Measurements from ENCODE around the gene SLC25A47. TPM values are rescaled to one million over a fixed set of nuclear protein-coding genes. Genes with fewer than 3 reads are reported as not detected.

The SLC25A47 gene
- total and polyA plus RNA-seq, 2 donors (not counting 1 experiment from before 2014, with no cell fraction given): not detected

GRCh38 chr14:100291305-100292075 is 31.6 kb upstream of the SLC25A47 start:
- Histone ChIP-seq H3K4me2 (replicated peaks; ENCODE audit: low read depth, low read length, poor library complexity, severe bottlenecking) (no peak overlapping the region), H3K4me1 (ENCODE audit: control insufficient read depth in 2 of 2, insufficient read depth in 2 of 2, low read length in 2 of 2) (peaks cover 13 to 32% of the 10 kb centered on the region in 2 donors), H3K79me2 (ENCODE audit: control insufficient read depth, insufficient read depth, low read length) (no peaks in the 10 kb centered on the region), H3K36me3 (replicated peaks in 1 of 2; ENCODE audit: control extremely low read depth in 1 of 2, control insufficient read depth in 1 of 2, extremely low read depth in 1 of 2, insufficient read depth in 2 of 2, low read length in 1 of 2) (no peaks in the 10 kb centered on the region), H3K27me3 (replicated peaks in 1 of 4; ENCODE audit: control extremely low read depth in 1 of 4, control insufficient read depth in 3 of 4, insufficient read depth in 4 of 4, low read length in 3 of 4) (no peaks in the 10 kb centered on the region), H4K20me1 (ENCODE audit: control insufficient read depth, insufficient read depth, low read length, poor library complexity, severe bottlenecking) (no peaks in the 10 kb centered on the region), H3K9ac (ENCODE audit: low read length) (no peak overlapping the region), H3K9me3 (ENCODE audit: control extremely low read depth in 1 of 3, control insufficient read depth in 2 of 3, insufficient read depth in 1 of 3, low read length in 2 of 3) (no peaks in the 10 kb centered on the region), H2AFZ (ENCODE audit: insufficient read depth, low read depth, low read length, poor library complexity, severe bottlenecking) (no peak overlapping the region), H3K27ac (ENCODE audit: low read length in 2 of 2) (no peak overlapping the region), H3K4me3 (ENCODE audit: control extremely low read depth in 1 of 5, extremely low read depth in 1 of 5, insufficient read depth in 1 of 5, low read depth in 2 of 5, low read length in 4 of 5) (no peak overlapping the region)
- intact Hi-C loops (cut with micrococcal nuclease): no loop called here
- TF ChIP-seq EZH2 (IDR thresholded peaks at IDR 0.05; ENCODE audit: borderline replicate concordance, insufficient read depth, low read depth, low read length, poor library complexity, severe bottlenecking): no peak
- TF ChIP-seq CTCF (IDR thresholded peaks at IDR 0.05): no peak
- ATAC-seq (ENCODE audit: low read depth): no peak
- Mint-ChIP-seq H3K27ac (no peak overlapping the region), H3K4me3 (no peak overlapping the region), H3K4me1 (peaks cover 26% of the 10 kb centered on the region), H3K27me3 (no peaks in the 10 kb centered on the region), H3K9me3 (ENCODE audit: insufficient read depth) (no peaks in the 10 kb centered on the region)
- no peak for DNase-seq
- ChIA-PET POLR2A (no interaction called here), CTCF (interaction anchor here (1.8 kb wide), 1 partner anchor 8 kb away, joined by 5 read pairs; no protein-coding TSS in a partner anchor)
- 95% methylated on average over 13 of the region's 13 CpGs for WGBS (ENCODE audit: insufficient coverage)

GRCh38 chr14:100292301-100292775 is 30.8 kb upstream of the SLC25A47 start:
- Histone ChIP-seq H3K4me1 (ENCODE audit: control insufficient read depth in 2 of 2, insufficient read depth in 2 of 2, low read length in 2 of 2) (peaks cover 21 to 40% of the 10 kb centered on the region in 2 donors), H2AFZ (ENCODE audit: insufficient read depth, low read depth, low read length, poor library complexity, severe bottlenecking) (no peak overlapping the region), H3K27ac (ENCODE audit: low read length in 2 of 2) (no peak overlapping the region), H3K4me2 (replicated peaks; ENCODE audit: low read depth, low read length, poor library complexity, severe bottlenecking) (no peak overlapping the region), H3K79me2 (ENCODE audit: control insufficient read depth, insufficient read depth, low read length) (no peaks in the 10 kb centered on the region), H3K27me3 (replicated peaks in 1 of 4; ENCODE audit: control extremely low read depth in 1 of 4, control insufficient read depth in 3 of 4, insufficient read depth in 4 of 4, low read length in 3 of 4) (no peaks in the 10 kb centered on the region), H3K9ac (ENCODE audit: low read length) (no peak overlapping the region), H4K20me1 (ENCODE audit: control insufficient read depth, insufficient read depth, low read length, poor library complexity, severe bottlenecking) (no peaks in the 10 kb centered on the region), H3K9me3 (ENCODE audit: control extremely low read depth in 1 of 3, control insufficient read depth in 2 of 3, insufficient read depth in 1 of 3, low read length in 2 of 3) (no peaks in the 10 kb centered on the region), H3K4me3 (ENCODE audit: control extremely low read depth in 1 of 5, extremely low read depth in 1 of 5, insufficient read depth in 1 of 5, low read depth in 2 of 5, low read length in 4 of 5) (no peak overlapping the region), H3K36me3 (replicated peaks in 1 of 2; ENCODE audit: control extremely low read depth in 1 of 2, control insufficient read depth in 1 of 2, extremely low read depth in 1 of 2, insufficient read depth in 2 of 2, low read length in 1 of 2) (no peaks in the 10 kb centered on the region)
- DNase-seq (no peak), ATAC-seq (ENCODE audit: low read depth) (no peak)
- ChIA-PET POLR2A (no interaction called here), CTCF (interaction anchor here (1.8 kb wide), 1 partner anchor 9 kb away, joined by 5 read pairs; no protein-coding TSS in a partner anchor)
- intact Hi-C loops (cut with micrococcal nuclease): no loop called here
- Mint-ChIP-seq H3K27me3 (no peaks in the 10 kb centered on the region), H3K9me3 (ENCODE audit: insufficient read depth) (no peaks in the 10 kb centered on the region), H3K27ac (no peak overlapping the region), H3K4me3 (no peak overlapping the region), H3K4me1 (peaks cover 35% of the 10 kb centered on the region)
- TF ChIP-seq EZH2 (IDR thresholded peaks at IDR 0.05; ENCODE audit: borderline replicate concordance, insufficient read depth, low read depth, low read length, poor library complexity, severe bottlenecking): no peak
- TF ChIP-seq CTCF (IDR thresholded peaks at IDR 0.05): no peak
- WGBS (ENCODE audit: insufficient coverage): 99% methylated on average over 61 of the region's 61 CpGs

All from B cell (primary cell).